GM12864 (cell line): ENCODE data around the gene PSMD5.
A peak's percentile ranks its signal among the peaks of the same experiment; 100 is the strongest.

Experiments
- DNase-seq: peaks from one replicate; pipeline ENCODE4 v3.0.0-alpha.2; 2011; ENCODE audit warnings: low read depth
- H3K4me3 ChIP-seq: 2 replicates; pipeline ENCODE4 v1.5.1; 2011; ENCODE audit warnings: mild to moderate bottlenecking, low read depth, low read length, control low read depth
- CTCF ChIP-seq: IDR thresholded peaks from 2 replicates; pipeline ENCODE4 v1.5.1; 2011; ENCODE audit warnings: low read depth, mild to moderate bottlenecking, moderate library complexity, low read length, control low read depth, inconsistent platforms; ENCODE audit errors: missing control alignments

Gene PSMD5

DNA sequence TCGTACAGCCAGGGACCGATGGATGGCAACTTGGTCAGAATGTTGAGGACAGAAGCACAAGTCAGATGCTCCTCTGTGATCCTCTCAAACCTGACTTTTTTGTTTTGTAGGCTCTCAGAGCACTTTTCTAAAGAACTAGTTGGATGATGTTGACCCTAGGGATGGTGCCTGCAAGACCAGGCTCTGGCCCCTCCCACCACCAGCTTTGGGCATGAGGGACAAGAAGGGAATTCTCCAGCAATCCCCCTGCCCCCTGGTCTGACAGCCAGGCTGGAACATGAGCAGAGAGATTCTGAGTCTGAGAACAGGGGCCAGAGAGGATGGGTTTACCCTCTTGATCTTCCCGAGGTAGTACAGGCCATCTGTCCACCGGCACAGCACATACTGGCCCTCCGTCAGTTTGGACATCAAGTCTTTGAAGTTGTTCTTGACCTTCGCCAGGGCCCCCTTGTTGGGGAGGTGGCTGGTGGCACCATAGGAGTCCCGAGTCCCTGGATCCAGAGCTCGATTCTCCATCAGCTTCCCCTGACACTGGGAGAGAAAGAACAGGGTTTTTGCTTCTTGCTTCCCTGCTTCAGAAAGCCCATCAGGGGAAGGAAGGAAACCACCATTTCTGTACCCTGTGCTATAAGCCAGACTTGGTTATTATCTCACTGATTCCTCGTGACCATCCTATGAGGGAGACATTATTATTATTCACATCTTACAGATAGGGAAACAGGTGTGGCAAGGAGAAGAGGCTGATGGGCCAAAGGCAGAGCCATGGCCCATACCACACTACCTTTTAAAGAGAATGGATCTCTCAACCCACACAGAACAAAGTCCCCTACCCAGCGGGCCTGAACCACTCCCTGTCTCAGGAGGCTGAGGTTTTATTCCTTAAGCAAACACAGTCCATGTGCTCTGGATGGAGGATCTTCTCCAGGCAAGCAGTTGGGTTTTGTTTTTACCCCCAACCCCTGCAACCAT lies 31.8 kb upstream of the PSMD5 start:
- no peak for TF ChIP-seq CTCF
- no peak overlapping the region; the same call in 1 of the 2 replicates for H3K4me3 ChIP-seq
- DNase-seq: no peak

DNA sequence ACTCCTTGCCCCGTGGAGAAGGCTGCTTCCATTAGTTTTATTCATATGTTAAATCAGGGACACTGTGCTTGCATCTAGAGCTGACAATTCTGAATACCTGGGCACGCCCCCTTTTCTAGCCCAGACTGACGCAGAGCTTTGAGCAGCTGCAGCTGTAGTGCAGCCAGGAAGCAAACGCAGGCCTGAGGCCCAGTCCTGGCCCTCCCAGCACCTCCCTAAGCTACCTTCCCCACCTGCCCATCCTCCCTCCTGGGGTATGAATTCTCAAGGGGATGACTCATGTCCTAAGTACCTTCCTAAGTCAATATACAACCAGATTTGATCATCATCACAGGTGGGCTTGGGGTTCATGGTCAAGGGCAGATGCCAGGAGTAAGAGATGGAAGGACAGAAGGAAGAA lies 30.8 kb upstream of the PSMD5 start:
- DNase-seq: no peak
- no peak overlapping the region for H3K4me3 ChIP-seq
- TF ChIP-seq CTCF: no peak

- no peak for DNase-seq
- no peak for TF ChIP-seq CTCF
- H3K4me3 ChIP-seq: no peak overlapping the region
These were observed 30.2 kb upstream of the PSMD5 start for GRCh38 chr9:120872791-120873502.

DNA sequence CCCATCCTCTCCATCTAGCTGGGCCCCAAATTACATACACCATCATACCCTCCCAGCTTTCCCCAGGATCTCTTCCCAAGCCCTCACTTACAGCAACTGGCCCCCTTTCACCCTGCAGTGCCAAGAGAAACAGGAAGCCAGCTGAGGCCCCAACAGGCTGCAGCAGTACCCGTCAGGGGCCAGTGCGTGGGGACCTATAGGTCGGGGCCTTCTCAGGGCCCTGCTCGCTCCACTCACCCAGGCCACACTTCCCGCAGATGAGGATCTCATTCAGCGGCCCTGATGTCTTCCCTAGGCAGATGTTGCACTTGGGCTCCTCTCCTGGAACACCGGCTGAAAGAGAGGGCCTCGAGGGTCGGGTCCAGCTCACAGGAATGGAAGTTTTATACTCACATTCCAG lies 27.5 kb upstream of the PSMD5 start:
- no peak for TF ChIP-seq CTCF
- no peak for DNase-seq
- no peak overlapping the region for H3K4me3 ChIP-seq

GRCh38 chr9:120869726-120870125 lies 27.0 kb upstream of the PSMD5 start:
- no peak for TF ChIP-seq CTCF
- no peak overlapping the region for H3K4me3 ChIP-seq
- DNase-seq: no peak

DNA sequence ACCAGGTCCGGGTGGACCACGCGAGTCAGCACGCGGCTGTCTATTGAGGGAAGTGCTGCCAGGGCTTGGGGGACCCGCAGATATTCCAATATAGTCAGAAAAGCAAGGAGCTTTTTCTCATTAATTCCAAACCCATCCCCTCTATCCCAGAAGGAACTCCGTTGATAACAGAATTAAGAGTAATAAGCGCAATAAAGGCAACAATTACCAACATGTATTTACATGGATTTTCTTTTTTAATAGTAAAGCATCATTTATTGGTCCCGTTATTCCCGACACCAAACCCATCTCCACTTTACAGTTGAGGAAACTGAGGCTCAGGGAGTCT lies 26.6 kb upstream of the PSMD5 start:
- H3K4me3 ChIP-seq: peak overlapping the region; percentile 57
- TF ChIP-seq CTCF: no peak
- no peak for DNase-seq
